Measurements from ENCODE around the gene EFNA5.

The EFNA5 gene

DNA sequence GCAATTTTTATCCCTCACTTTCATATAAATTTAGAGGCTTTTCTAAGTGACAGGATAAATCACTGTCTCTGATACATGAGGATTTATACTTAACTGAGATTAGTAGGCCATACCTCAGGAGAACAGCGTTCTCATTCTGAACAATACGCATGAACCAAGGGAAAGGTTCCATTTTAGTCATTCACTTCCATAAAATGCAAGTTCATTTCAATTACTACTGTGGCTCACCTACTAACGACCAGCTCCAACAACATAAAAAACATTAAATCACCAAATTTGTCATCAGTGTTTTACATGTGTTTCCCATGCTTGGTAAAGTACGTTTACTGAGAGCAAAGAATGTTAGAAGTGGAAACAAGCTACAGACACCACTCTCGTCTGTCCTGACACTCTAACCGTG, 67.4 kb downstream of the EFNA5 start:
- H2AFZ ChIP-seq (ENCODE audit: low read depth, low read length): no peak overlapping the region
- H3K9me3 ChIP-seq (ENCODE audit: insufficient read depth, low read length, severe bottlenecking): no peaks in the 10 kb centered on the region
- no peak overlapping the region for H3K9ac ChIP-seq (ENCODE audit: low read depth, low read length)
- H3K27me3 ChIP-seq (ENCODE audit: insufficient read depth, low read length, poor library complexity): no peaks in the 10 kb centered on the region
- H3K79me2 ChIP-seq (ENCODE audit: insufficient read depth, low read length): no peaks in the 10 kb centered on the region
- H3K4me1 ChIP-seq (ENCODE audit: insufficient read depth, low read length): peaks cover 35% of the 10 kb centered on the region
- no peak overlapping the region for H3K4me3 ChIP-seq (ENCODE audit: low read depth in 1 of 2, low read length in 2 of 2)
- TF ChIP-seq, protein P1, sequence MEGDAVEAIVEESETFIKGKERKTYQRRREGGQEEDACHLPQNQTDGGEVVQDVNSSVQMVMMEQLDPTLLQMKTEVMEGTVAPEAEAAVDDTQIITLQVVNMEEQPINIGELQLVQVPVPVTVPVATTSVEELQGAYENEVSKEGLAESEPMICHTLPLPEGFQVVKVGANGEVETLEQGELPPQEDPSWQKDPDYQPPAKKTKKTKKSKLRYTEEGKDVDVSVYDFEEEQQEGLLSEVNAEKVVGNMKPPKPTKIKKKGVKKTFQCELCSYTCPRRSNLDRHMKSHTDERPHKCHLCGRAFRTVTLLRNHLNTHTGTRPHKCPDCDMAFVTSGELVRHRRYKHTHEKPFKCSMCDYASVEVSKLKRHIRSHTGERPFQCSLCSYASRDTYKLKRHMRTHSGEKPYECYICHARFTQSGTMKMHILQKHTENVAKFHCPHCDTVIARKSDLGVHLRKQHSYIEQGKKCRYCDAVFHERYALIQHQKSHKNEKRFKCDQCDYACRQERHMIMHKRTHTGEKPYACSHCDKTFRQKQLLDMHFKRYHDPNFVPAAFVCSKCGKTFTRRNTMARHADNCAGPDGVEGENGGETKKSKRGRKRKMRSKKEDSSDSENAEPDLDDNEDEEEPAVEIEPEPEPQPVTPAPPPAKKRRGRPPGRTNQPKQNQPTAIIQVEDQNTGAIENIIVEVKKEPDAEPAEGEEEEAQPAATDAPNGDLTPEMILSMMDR (IDR thresholded peaks at IDR 0.05; ENCODE audit: borderline replicate concordance, extremely low read depth, low read length, poor library complexity, severe bottlenecking): no peak
- no peak for TF ChIP-seq EZH2 (IDR thresholded peaks at IDR 0.05; ENCODE audit: borderline replicate concordance, low read depth, low read length, severe bottlenecking)
- no peaks in the 10 kb centered on the region for H4K20me1 ChIP-seq (ENCODE audit: insufficient read depth, low read length)
- no peak overlapping the region for H3K4me2 ChIP-seq (ENCODE audit: insufficient read depth, low read length)
- DNase-seq (no peak), ATAC-seq (ENCODE audit: insufficient read depth, low read depth) (no peak)
- H3K27ac ChIP-seq (ENCODE audit: low read length): peak overlapping the region; percentile 32; the same call in 1 of the 2 replicates
- no peaks in the 10 kb centered on the region for H3K36me3 ChIP-seq (ENCODE audit: insufficient read depth, low read length)

DNA sequence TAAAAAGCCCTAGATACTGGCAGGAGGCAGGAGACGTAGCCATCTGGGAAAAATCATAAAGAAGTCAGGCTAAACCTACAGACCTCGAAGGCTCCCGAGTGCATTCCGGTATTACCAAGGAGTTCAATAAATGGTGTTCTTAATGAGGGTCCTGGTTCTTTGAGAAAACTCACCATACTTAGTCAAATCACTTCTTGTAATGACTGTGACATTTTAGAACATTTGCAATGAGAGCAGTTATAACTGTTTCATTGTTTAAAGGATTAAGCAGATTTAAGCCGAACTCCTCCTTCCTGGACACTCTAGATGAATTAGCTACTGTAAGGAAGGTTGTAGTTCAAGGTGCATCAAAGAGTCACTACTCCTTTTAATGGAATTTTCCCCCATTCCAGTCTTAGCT, 67.8 kb downstream of the EFNA5 start:
- no peak for ATAC-seq (ENCODE audit: insufficient read depth, low read depth)
- Histone ChIP-seq H3K4me1 (ENCODE audit: insufficient read depth, low read length) (peaks cover 35% of the 10 kb centered on the region), H3K79me2 (ENCODE audit: insufficient read depth, low read length) (no peaks in the 10 kb centered on the region), H4K20me1 (ENCODE audit: insufficient read depth, low read length) (no peaks in the 10 kb centered on the region), H3K27ac (ENCODE audit: low read length) (no peak overlapping the region), H3K9me3 (ENCODE audit: insufficient read depth, low read length, severe bottlenecking) (no peaks in the 10 kb centered on the region), H3K9ac (ENCODE audit: low read depth, low read length) (no peak overlapping the region), H3K4me2 (ENCODE audit: insufficient read depth, low read length) (no peak overlapping the region), H3K27me3 (ENCODE audit: insufficient read depth, low read length, poor library complexity) (no peaks in the 10 kb centered on the region), H3K4me3 (ENCODE audit: low read depth in 1 of 2, low read length in 2 of 2) (no peak overlapping the region), H3K36me3 (ENCODE audit: insufficient read depth, low read length) (no peaks in the 10 kb centered on the region), H2AFZ (ENCODE audit: low read depth, low read length) (no peak overlapping the region)
- no peak for DNase-seq
- no peak for TF ChIP-seq EZH2 (IDR thresholded peaks at IDR 0.05; ENCODE audit: borderline replicate concordance, low read depth, low read length, severe bottlenecking)
- TF ChIP-seq, protein P1 (IDR thresholded peaks at IDR 0.05; ENCODE audit: borderline replicate concordance, extremely low read depth, low read length, poor library complexity, severe bottlenecking): no peak

DNA sequence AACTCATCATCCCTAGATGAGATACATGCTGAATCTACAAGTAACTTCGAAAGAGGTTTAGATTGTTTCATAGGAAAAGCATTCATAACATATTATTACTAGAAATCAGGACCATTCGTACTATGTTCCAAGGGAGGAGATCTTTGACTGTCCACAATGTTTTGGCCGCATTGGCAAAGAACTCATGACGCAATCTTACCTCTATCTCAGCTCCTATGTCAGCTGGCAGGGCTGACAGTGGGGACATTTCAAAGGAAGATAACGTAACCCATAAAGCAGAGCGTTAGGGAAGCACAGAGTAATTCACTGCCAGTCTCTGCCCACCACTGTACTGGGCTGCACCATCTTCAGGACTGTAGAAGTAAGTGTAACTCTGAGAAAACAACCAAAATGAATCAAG, 69.7 kb downstream of the EFNA5 start:
- Histone ChIP-seq H3K36me3 (ENCODE audit: insufficient read depth, low read length) (no peaks in the 10 kb centered on the region), H3K27me3 (ENCODE audit: insufficient read depth, low read length, poor library complexity) (no peaks in the 10 kb centered on the region), H2AFZ (ENCODE audit: low read depth, low read length) (no peak overlapping the region), H3K4me3 (ENCODE audit: low read depth in 1 of 2, low read length in 2 of 2) (no peak overlapping the region), H3K4me2 (ENCODE audit: insufficient read depth, low read length) (no peak overlapping the region), H3K79me2 (ENCODE audit: insufficient read depth, low read length) (no peaks in the 10 kb centered on the region), H3K4me1 (ENCODE audit: insufficient read depth, low read length) (peaks cover 28% of the 10 kb centered on the region), H3K27ac (ENCODE audit: low read length) (no peak overlapping the region), H4K20me1 (ENCODE audit: insufficient read depth, low read length) (no peaks in the 10 kb centered on the region), H3K9ac (ENCODE audit: low read depth, low read length) (no peak overlapping the region), H3K9me3 (ENCODE audit: insufficient read depth, low read length, severe bottlenecking) (no peaks in the 10 kb centered on the region)
- DNase-seq (no peak), ATAC-seq (ENCODE audit: insufficient read depth, low read depth) (no peak)
- TF ChIP-seq, protein P1 (IDR thresholded peaks at IDR 0.05; ENCODE audit: borderline replicate concordance, extremely low read depth, low read length, poor library complexity, severe bottlenecking): no peak
- TF ChIP-seq EZH2 (IDR thresholded peaks at IDR 0.05; ENCODE audit: borderline replicate concordance, low read depth, low read length, severe bottlenecking): no peak

DNA sequence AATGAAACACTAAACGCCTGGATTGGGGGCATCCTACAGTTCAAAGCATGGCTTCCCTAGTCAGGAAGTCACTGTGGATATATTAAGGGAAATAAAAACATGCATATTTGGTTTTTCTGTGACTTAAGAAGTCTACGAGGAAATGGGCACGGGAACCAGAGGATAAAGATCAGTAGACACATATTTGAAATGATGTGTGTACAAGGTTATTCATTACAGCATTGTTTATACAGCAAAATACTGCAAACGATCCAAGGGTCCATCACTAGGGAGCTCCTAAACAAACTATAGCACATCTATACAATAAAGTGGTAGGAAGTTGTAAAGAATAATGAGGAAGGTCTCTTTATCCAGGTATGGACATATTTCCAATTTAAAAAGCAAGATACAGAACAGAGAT, 71.8 kb downstream of the EFNA5 start:
- no peaks in the 10 kb centered on the region for H3K9me3 ChIP-seq (ENCODE audit: insufficient read depth, low read length, severe bottlenecking)
- no peaks in the 10 kb centered on the region for H3K36me3 ChIP-seq (ENCODE audit: insufficient read depth, low read length)
- no peaks in the 10 kb centered on the region for H4K20me1 ChIP-seq (ENCODE audit: insufficient read depth, low read length)
- H3K27me3 ChIP-seq (ENCODE audit: insufficient read depth, low read length, poor library complexity): no peaks in the 10 kb centered on the region
- H3K4me1 ChIP-seq (ENCODE audit: insufficient read depth, low read length): peaks cover 11% of the 10 kb centered on the region
- no peak overlapping the region for H3K9ac ChIP-seq (ENCODE audit: low read depth, low read length)
- H2AFZ ChIP-seq (ENCODE audit: low read depth, low read length): no peak overlapping the region
- no peak for ATAC-seq (ENCODE audit: insufficient read depth, low read depth)
- no peak overlapping the region for H3K4me2 ChIP-seq (ENCODE audit: insufficient read depth, low read length)
- TF ChIP-seq, protein P1 (IDR thresholded peaks at IDR 0.05; ENCODE audit: borderline replicate concordance, extremely low read depth, low read length, poor library complexity, severe bottlenecking): no peak
- TF ChIP-seq EZH2 (IDR thresholded peaks at IDR 0.05; ENCODE audit: borderline replicate concordance, low read depth, low read length, severe bottlenecking): no peak
- H3K27ac ChIP-seq (ENCODE audit: low read length): no peak overlapping the region
- H3K4me3 ChIP-seq (ENCODE audit: low read depth in 1 of 2, low read length in 2 of 2): no peak overlapping the region
- no peak for DNase-seq
- no peaks in the 10 kb centered on the region for H3K79me2 ChIP-seq (ENCODE audit: insufficient read depth, low read length)

Measured in DND-41 (cell line).